GM21390 (cell line): ENCODE data around the gene PUS3.

Experiments
- ATAC-seq: cut with Tn5 transposase; IDR thresholded peaks from one replicate; pipeline ENCODE4 v1.9.1; 2021; ENCODE audit not compliant: unreplicated experiment

Gene PUS3

GRCh38 chr11:125902927-125903710 is at the start of gene PUS3:
Gene PUS3 (minus strand): TSS chr11:125903206. CDS start chr11:125896284, 6,922 bp downstream.
- ATAC-seq = peak; percentile 97

GRCh38 chr11:125952559-125952958 is 49.6 kb upstream of the PUS3 start:
- ATAC-seq = no peak

GRCh38 chr11:125951731-125952130 is 48.7 kb upstream of the PUS3 start:
- no peak for ATAC-seq

- ATAC-seq = no peak
These were observed 48.0 kb upstream of the PUS3 start for GRCh38 chr11:125950696-125951651.

GRCh38 chr11:125950178-125950490 is 47.1 kb upstream of the PUS3 start:
- ATAC-seq = no peak

- ATAC-seq = no peak
These were observed 46.5 kb upstream of the PUS3 start for GRCh38 chr11:125949271-125950177.

GRCh38 chr11:125948278-125949051 is 45.5 kb upstream of the PUS3 start:
- no peak for ATAC-seq

- ATAC-seq = no peak
These were observed 44.6 kb upstream of the PUS3 start for GRCh38 chr11:125947419-125948277.

- no peak for ATAC-seq
These were observed 43.9 kb upstream of the PUS3 start for GRCh38 chr11:125946712-125947418.

- ATAC-seq = no peak
These were observed 43.0 kb upstream of the PUS3 start, which contains the start of gene VSIG10L2 for GRCh38 chr11:125945797-125946520. Gene VSIG10L2 (plus strand): TSS chr11:125946044. CDS start chr11:125946056, 12 bp downstream.

GRCh38 chr11:125945011-125945796 is 42.2 kb upstream of the PUS3 start:
- ATAC-seq = no peak

- ATAC-seq = no peak
These were observed 41.5 kb upstream of the PUS3 start for GRCh38 chr11:125944350-125945010.

- no peak for ATAC-seq
These were observed 40.8 kb upstream of the PUS3 start for GRCh38 chr11:125943661-125944349.

GRCh38 chr11:125942771-125943428 is 39.9 kb upstream of the PUS3 start:
- no peak for ATAC-seq
